Mesendoderm (in vitro differentiated cells): ENCODE measurements around the gene ZNF217.

Experiments
- DNase-seq: peaks from one replicate; pipeline ENCODE4 v3.0.0; 2013
- H2AK5ac ChIP-seq: 2 replicates; pipeline ENCODE4 v1.6.1; 2013; ENCODE audit warnings: low read length, inconsistent platforms
- H2BK120ac ChIP-seq: 2 replicates; pipeline ENCODE4 v1.6.1; 2013; ENCODE audit warnings: low read depth, mild to moderate bottlenecking, low read length, moderate library complexity, mixed read lengths
- H2BK15ac ChIP-seq: replicated peaks from 2 replicates; pipeline ENCODE4 v1.6.1; 2013; ENCODE audit warnings: low read depth, mild to moderate bottlenecking, moderate library complexity
- H2BK5ac ChIP-seq: 2 replicates; pipeline ENCODE4 v1.6.1; 2013; ENCODE audit warnings: low read length, inconsistent platforms
- H3K18ac ChIP-seq: 2 replicates; pipeline ENCODE4 v1.6.1; 2013; ENCODE audit warnings: mild to moderate bottlenecking, low read length, mixed read lengths
- H3K23ac ChIP-seq: one replicate; pipeline ENCODE4 v1.6.1; 2013; ENCODE audit warnings: low read length
- H3K27ac ChIP-seq: 2 replicates; pipeline ENCODE4 v1.5.1; 2013; ENCODE audit warnings: low read depth, mild to moderate bottlenecking, inconsistent platforms, low read length, moderate library complexity
- H3K27me3 ChIP-seq: 2 replicates; pipeline ENCODE4 v1.6.1; 2013; ENCODE audit warnings: low read length, control low read depth, mild to moderate bottlenecking, inconsistent platforms; ENCODE audit not compliant: insufficient read depth, poor library complexity
- H3K36me3 ChIP-seq: 2 replicates; pipeline ENCODE4 v1.6.1; 2013; ENCODE audit warnings: low read length, inconsistent platforms; ENCODE audit not compliant: control insufficient read depth, insufficient read depth
- H3K4ac ChIP-seq: one replicate; pipeline ENCODE4 v1.6.1; 2013; ENCODE audit warnings: low read depth, mild to moderate bottlenecking, low read length, moderate library complexity
- H3K4me1 ChIP-seq: 2 replicates; pipeline ENCODE4 v1.6.1; 2013; ENCODE audit warnings: low read depth, low read length, inconsistent platforms; ENCODE audit not compliant: control insufficient read depth
- H3K4me2 ChIP-seq: 2 replicates; pipeline ENCODE4 v1.6.1; 2013; ENCODE audit warnings: low read length
- H3K4me3 ChIP-seq: 2 replicates; pipeline ENCODE4 v1.5.1; 2013; ENCODE audit warnings: mild to moderate bottlenecking, low read length
- H3K56ac ChIP-seq: one replicate; pipeline ENCODE4 v1.6.1; 2013; ENCODE audit warnings: low read length
- H3K79me1 ChIP-seq: 2 replicates; pipeline ENCODE4 v1.6.1; 2013; ENCODE audit warnings: low read length, inconsistent platforms
- H3K79me2 ChIP-seq: 2 replicates; pipeline ENCODE4 v1.6.1; 2013; ENCODE audit warnings: mild to moderate bottlenecking, low read length; ENCODE audit not compliant: control insufficient read depth, insufficient read depth
- H3K9ac ChIP-seq: 2 replicates; pipeline ENCODE4 v1.6.1; 2013; ENCODE audit warnings: low read length, inconsistent platforms
- H4K5ac ChIP-seq: one replicate; pipeline ENCODE4 v1.6.1; 2013; ENCODE audit warnings: low read length
- H4K8ac ChIP-seq: one replicate; pipeline ENCODE4 v1.6.1; 2013; ENCODE audit warnings: low read depth, mild to moderate bottlenecking, control low read depth, low read length, moderate library complexity
- WGBS: extraction: QIAGEN DNeasy Blood & Tissue Kit; methylation state at CpG from one replicate; pipeline ENCODE4 v1.1.7; 2013; ENCODE audit warnings: low lambda C conversion rate, missing lambda C conversion rate; ENCODE audit not compliant: insufficient coverage; ENCODE audit errors: extremely low coverage; 5-methylcytosine and 5-hydroxymethylcytosine counted together

Gene ZNF217

GRCh38 chr20:53574819-53575218 lies 18.8 kb downstream of the ZNF217 start:
- no peak overlapping the region for H3K18ac ChIP-seq
- H2BK120ac ChIP-seq, result no peak overlapping the region
- H3K23ac ChIP-seq, result no peak overlapping the region
- H3K4me2 ChIP-seq, result no peak overlapping the region
- H3K36me3 ChIP-seq, result peaks cover 16% of the 10 kb centered on the region
- peaks cover 25% of the 10 kb centered on the region for H3K79me1 ChIP-seq
- peaks cover 69% of the 10 kb centered on the region for H3K79me2 ChIP-seq
- no peak overlapping the region for H2BK15ac ChIP-seq
- DNase-seq, result no peak
- no peak overlapping the region for H3K27ac ChIP-seq
- H4K8ac ChIP-seq, result no peak overlapping the region
- H2BK5ac ChIP-seq, result no peak overlapping the region
- H3K4me3 ChIP-seq, result no peak overlapping the region
- no peak overlapping the region for H4K5ac ChIP-seq
- no CpG with 5 or more reads among the region's 6 CpGs for WGBS
- no peak overlapping the region for H2AK5ac ChIP-seq
- H3K4ac ChIP-seq, result no peak overlapping the region
- no peaks in the 10 kb centered on the region for H3K4me1 ChIP-seq
- no peak overlapping the region for H3K56ac ChIP-seq
- no peaks in the 10 kb centered on the region for H3K27me3 ChIP-seq
- H3K9ac ChIP-seq, result no peak overlapping the region

- Histone ChIP-seq H4K8ac (no peak overlapping the region), H3K18ac (no peak overlapping the region), H2BK5ac (no peak overlapping the region), H2BK15ac (no peak overlapping the region), H3K9ac (no peak overlapping the region), H3K23ac (no peak overlapping the region), H3K27ac (no peak overlapping the region), H4K5ac (no peak overlapping the region), H3K56ac (no peak overlapping the region), H3K4ac (no peak overlapping the region), H3K79me1 (peaks cover 25% of the 10 kb centered on the region), H3K4me1 (no peaks in the 10 kb centered on the region), H2BK120ac (no peak overlapping the region), H3K79me2 (peaks cover 64% of the 10 kb centered on the region), H3K36me3 (peaks cover 16% of the 10 kb centered on the region), H3K4me3 (no peak overlapping the region), H3K27me3 (no peaks in the 10 kb centered on the region), H3K4me2 (no peak overlapping the region), H2AK5ac (no peak overlapping the region)
- DNase-seq, result no peak
- WGBS, result no CpG with 5 or more reads among the region's 14 CpGs
Measured at GRCh38 chr20:53574259-53574789, 19.3 kb downstream of the ZNF217 start.

GRCh38 chr20:53571555-53572286 lies 21.9 kb downstream of the ZNF217 start:
- H3K56ac ChIP-seq, result no peak overlapping the region
- H2BK5ac ChIP-seq, result no peak overlapping the region
- no peak overlapping the region for H2BK120ac ChIP-seq
- no peak overlapping the region for H4K5ac ChIP-seq
- peaks cover 45% of the 10 kb centered on the region for H3K79me2 ChIP-seq
- no peak overlapping the region for H3K18ac ChIP-seq
- H3K4ac ChIP-seq, result no peak overlapping the region
- H2AK5ac ChIP-seq, result no peak overlapping the region
- H3K27ac ChIP-seq, result no peak overlapping the region
- no peaks in the 10 kb centered on the region for H3K4me1 ChIP-seq
- no CpG with 5 or more reads among the region's 10 CpGs for WGBS
- H3K9ac ChIP-seq, result no peak overlapping the region
- no peak overlapping the region for H3K23ac ChIP-seq
- peaks cover 15% of the 10 kb centered on the region for H3K36me3 ChIP-seq
- no peak for DNase-seq
- H4K8ac ChIP-seq, result no peak overlapping the region
- H2BK15ac ChIP-seq, result no peak overlapping the region
- H3K4me3 ChIP-seq, result no peak overlapping the region
- peaks cover 21% of the 10 kb centered on the region for H3K79me1 ChIP-seq
- no peak overlapping the region for H3K4me2 ChIP-seq
- no peaks in the 10 kb centered on the region for H3K27me3 ChIP-seq

GRCh38 chr20:53570446-53571276 lies 23.0 kb downstream of the ZNF217 start:
- Histone ChIP-seq H3K56ac (no peak overlapping the region), H2BK5ac (no peak overlapping the region), H3K27ac (no peak overlapping the region), H3K18ac (no peak overlapping the region), H3K27me3 (no peaks in the 10 kb centered on the region), H3K4me2 (no peak overlapping the region), H4K8ac (no peak overlapping the region), H2BK15ac (no peak overlapping the region), H4K5ac (no peak overlapping the region), H3K9ac (no peak overlapping the region), H3K4ac (no peak overlapping the region), H3K4me1 (no peaks in the 10 kb centered on the region), H3K79me2 (peaks cover 35% of the 10 kb centered on the region), H3K4me3 (no peak overlapping the region), H3K36me3 (peaks cover 6% of the 10 kb centered on the region), H2AK5ac (no peak overlapping the region), H3K23ac (no peak overlapping the region), H2BK120ac (no peak overlapping the region), H3K79me1 (peaks cover 13% of the 10 kb centered on the region)
- no CpG with 5 or more reads among the region's 12 CpGs for WGBS
- no peak for DNase-seq

GRCh38 chr20:53569606-53570307 lies 23.9 kb downstream of the ZNF217 start:
- no peak overlapping the region for H2BK15ac ChIP-seq
- peaks cover 26% of the 10 kb centered on the region for H3K79me2 ChIP-seq
- no peak overlapping the region for H4K8ac ChIP-seq
- no peak overlapping the region for H3K4ac ChIP-seq
- no peak overlapping the region for H3K4me2 ChIP-seq
- no peak overlapping the region for H3K18ac ChIP-seq
- no peak overlapping the region for H3K9ac ChIP-seq
- H2BK5ac ChIP-seq, result no peak overlapping the region
- peaks cover 5% of the 10 kb centered on the region for H3K36me3 ChIP-seq
- H3K4me1 ChIP-seq, result no peaks in the 10 kb centered on the region
- H3K23ac ChIP-seq, result no peak overlapping the region
- H3K79me1 ChIP-seq, result peaks cover 8% of the 10 kb centered on the region
- no peaks in the 10 kb centered on the region for H3K27me3 ChIP-seq
- WGBS, result no CpG with 5 or more reads among the region's 7 CpGs
- no peak overlapping the region for H3K56ac ChIP-seq
- no peak overlapping the region for H2BK120ac ChIP-seq
- DNase-seq, result no peak
- H3K4me3 ChIP-seq, result no peak overlapping the region
- no peak overlapping the region for H4K5ac ChIP-seq
- no peak overlapping the region for H3K27ac ChIP-seq
- H2AK5ac ChIP-seq, result no peak overlapping the region
